Heart right ventricle (tissue), 16 donors: Measurements from ENCODE around the gene EGLN2. TPM values are rescaled to one million over a fixed set of nuclear protein-coding genes. Genes with fewer than 3 reads are reported as not detected.
"Not testable (repeated sequence)": the region's sequence is repeated elsewhere in the genome, so short reads cannot be mapped to it uniquely, and the experiment has no call there.

Experiments
- ATAC-seq, 8 donors: fragments of 200-7000 bp; cut with Tn5 transposase; one replicate each; pipeline ENCODE4 v1.9.1; 2020; ENCODE audit warnings: mild to moderate bottlenecking in 8 of 8, moderate library complexity in 8 of 8, moderate number of reproducible peaks in 1 of 8
- DNase-seq, 2 donors: peaks; one replicate each; pipeline ENCODE4 v3.0.0-alpha.2; 2020
- H3K27ac ChIP-seq, 10 donors: fragments of 200-600 bp; sonication (generic) in 2 of 10; one replicate each; pipeline versions ENCODE4 v1.5.0 to v1.8.0; 2020 to 2022; ENCODE audit warnings: mild to moderate bottlenecking in 3 of 10
- H3K27me3 ChIP-seq, 7 donors: fragments of 200-600 bp; one replicate each; pipeline ENCODE4 v1.8.0; 2021 to 2022; ENCODE audit warnings: mild to moderate bottlenecking in 2 of 7
- H3K36me3 ChIP-seq, 9 donors: fragments of 200-600 bp; sonication (generic) in 1 of 9; one replicate each; pipeline versions ENCODE4 v1.5.0 to v1.8.0; 2020 to 2022; ENCODE audit warnings: mild to moderate bottlenecking in 2 of 9
- H3K4me1 ChIP-seq, 9 donors: fragments of 200-600 bp; sonication (generic) in 1 of 9; one replicate each; pipeline versions ENCODE4 v1.5.0 to v1.8.0; 2020 to 2022; ENCODE audit warnings: mild to moderate bottlenecking in 4 of 9
- H3K4me3 ChIP-seq, 10 donors: fragments of 200-600 bp; sonication (generic) in 2 of 10; one replicate each; pipeline versions ENCODE4 v1.5.0 to v1.8.0; 2020 to 2022; ENCODE audit warnings: mild to moderate bottlenecking in 7 of 10, moderate library complexity in 2 of 10
- H3K9me3 ChIP-seq, 11 donors: fragments of 200-600 bp in 10 of 11; sonication (generic) in 2 of 11; one replicate each; pipeline versions ENCODE4 v1.5.0 to v1.8.0; 2013 to 2022; ENCODE audit warnings: mild to moderate bottlenecking in 2 of 11, control low read depth in 1 of 11, moderate library complexity in 1 of 11
- WGBS, 2 donors: extraction: QIAGEN DNeasy Blood & Tissue Kit; methylation state at CpG; one replicate each; pipeline ENCODE4 v1.1.7; 2013; ENCODE audit warnings: inconsistent platforms in 1 of 2; 5-methylcytosine and 5-hydroxymethylcytosine counted together
- intact Hi-C, 10 donors: fragments of 100-400 bp; cut with DNase I; formaldehyde crosslinking; loops; one replicate each; pipeline versions ENCODE4 v1.11.1 to v1.14.2; 2022
- polyA plus RNA-seq, 2 donors: library from polyadenylated mRNA; stranded (reverse); fragments of 200-250 nt; gene quantifications; one replicate each; pipeline ENCODE4 v1.2.3, GENCODE V29; 2013
- total RNA-seq, 10 donors: library from RNA; stranded (reverse); fragmentation: NEBNext Ultra II Directional in 3 of 10; extraction: Animal tissue kit (Norgen Biotek cat#: 25700) in 3 of 10; gene quantifications; one replicate each; pipeline versions ENCODE4 v1.2.1 to v1.2.4, GENCODE V29; 2021 to 2023
- TF ChIP-seq, protein P1 (sequence below), 9 donors: fragments of 200-600 bp; sonication (generic) in 2 of 9; IDR thresholded peaks; one replicate each; pipeline versions ENCODE4 v1.5.0 to v1.8.0; 2021 to 2022; ENCODE audit warnings: antibody characterized with exemption in 9 of 9, mild to moderate bottlenecking in 5 of 9, moderate library complexity in 1 of 9
- donor health status: Arrhythmogenic right ventricular cardiomyopathy.
- donor health status: ischemic (EF 13 %, LVEDD 7.1; RV severe dilation, severe dysfunction).
- donor health status: healthy with polysubstance abuse.
- donor health status: DM: no; HTN: yes; CAD: no.
- donor health status: DM: no; HTN: no; CAD: no.
- donor health status: ischemic (EF 25% LVEDD 6.9; RV normal size, moderate dysfunction).
- donor health status: ischemic (EF 25% LVEDD 5.7; RV mildly dilated, moderate dysfunction).
- donor health status: healthy.
- donor health status: DM: yes; HTN: yes; CAD: no.
- donor health status: Ischemic cardiomyopathy.
- donor health status: ischemic (EF 35%, LVEDD 5.7; RV mildly dilated, moderate dysfunction).
- donor health status: nonischemic (EF 11% LVEDD 7.7; RV severe dilation, severe dysfunction).
- donor health status: DM: yes; HTN: yes; CAD: no.
- donor health status: PGD.
- donor health status: ischemic (EF 29% LVEDD 5.4; RV normal size, mild dysfunction).
- donor health status: nonischemic (EF 23%, LVEDD 6.1; RV moderate dilation, normal function).

Gene EGLN2
- total and polyA plus RNA-seq, 12 donors: 31.8 to 78.6 (median 46.0) TPM

DNA sequence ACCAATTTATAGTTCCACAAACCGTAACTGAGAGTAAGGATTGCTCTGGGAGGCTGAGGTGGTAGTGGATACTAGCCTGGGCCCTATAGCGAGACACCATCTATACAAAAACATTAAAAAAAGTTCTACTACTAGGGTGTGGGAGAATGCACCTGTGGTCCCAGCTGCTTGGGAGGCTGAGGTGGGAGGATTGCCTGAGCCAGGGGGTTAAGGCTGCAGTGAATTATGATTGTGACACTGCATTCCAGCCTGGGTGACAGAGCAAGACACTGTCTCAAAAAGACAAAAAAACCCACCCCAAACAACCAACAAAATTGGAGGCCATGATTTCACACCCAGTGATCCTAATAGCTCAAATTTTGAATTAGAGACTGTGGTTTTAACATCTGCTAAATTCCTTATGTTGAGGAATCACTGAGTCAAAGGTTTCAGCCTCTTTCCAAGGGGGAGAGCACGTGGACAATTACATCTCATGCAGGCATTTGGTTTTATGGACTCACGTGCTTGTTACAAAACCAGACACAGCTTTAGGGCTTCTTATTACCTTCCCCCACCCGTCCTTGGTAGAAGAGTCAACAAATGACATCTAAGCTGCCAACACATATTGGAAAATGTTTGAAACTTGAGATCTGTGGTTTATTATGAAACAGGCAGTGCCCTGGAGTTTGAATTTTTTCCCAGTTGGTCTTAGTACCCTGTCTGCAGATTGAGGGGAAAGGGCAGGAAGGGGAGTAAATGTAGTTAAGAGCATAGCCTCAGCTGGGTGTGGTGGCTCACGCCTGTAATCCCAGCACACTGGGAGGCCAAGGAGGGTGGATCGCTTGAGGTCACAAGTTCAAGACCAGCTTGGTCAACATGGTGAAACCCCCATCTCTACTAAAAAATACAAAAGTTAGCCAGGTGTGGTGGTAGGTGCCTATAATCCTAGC is 32.8 kb downstream of the EGLN2 start:
- H3K36me3 ChIP-seq: peaks cover 0 to 15% (median 6%) of the 10 kb centered on the region in 9 donors
- 86 to 87% methylated on average over 7 of the region's 7 CpGs for WGBS, 2 donors
- H3K4me1 ChIP-seq: peaks cover 0 to 14% (median 0%) of the 10 kb centered on the region in 9 donors
- H3K4me3 ChIP-seq: no peak overlapping the region
- H3K27ac ChIP-seq: no peak overlapping the region
- TF ChIP-seq, protein P1, sequence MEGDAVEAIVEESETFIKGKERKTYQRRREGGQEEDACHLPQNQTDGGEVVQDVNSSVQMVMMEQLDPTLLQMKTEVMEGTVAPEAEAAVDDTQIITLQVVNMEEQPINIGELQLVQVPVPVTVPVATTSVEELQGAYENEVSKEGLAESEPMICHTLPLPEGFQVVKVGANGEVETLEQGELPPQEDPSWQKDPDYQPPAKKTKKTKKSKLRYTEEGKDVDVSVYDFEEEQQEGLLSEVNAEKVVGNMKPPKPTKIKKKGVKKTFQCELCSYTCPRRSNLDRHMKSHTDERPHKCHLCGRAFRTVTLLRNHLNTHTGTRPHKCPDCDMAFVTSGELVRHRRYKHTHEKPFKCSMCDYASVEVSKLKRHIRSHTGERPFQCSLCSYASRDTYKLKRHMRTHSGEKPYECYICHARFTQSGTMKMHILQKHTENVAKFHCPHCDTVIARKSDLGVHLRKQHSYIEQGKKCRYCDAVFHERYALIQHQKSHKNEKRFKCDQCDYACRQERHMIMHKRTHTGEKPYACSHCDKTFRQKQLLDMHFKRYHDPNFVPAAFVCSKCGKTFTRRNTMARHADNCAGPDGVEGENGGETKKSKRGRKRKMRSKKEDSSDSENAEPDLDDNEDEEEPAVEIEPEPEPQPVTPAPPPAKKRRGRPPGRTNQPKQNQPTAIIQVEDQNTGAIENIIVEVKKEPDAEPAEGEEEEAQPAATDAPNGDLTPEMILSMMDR (IDR thresholded peaks at IDR 0.05): no peak
- no peaks in the 10 kb centered on the region for H3K9me3 ChIP-seq
- intact Hi-C loops: no loop called here
- H3K27me3 ChIP-seq: no peaks in the 10 kb centered on the region
- ATAC-seq: peak in 1 of 8 donors; percentile 42
- no peak for DNase-seq

DNA sequence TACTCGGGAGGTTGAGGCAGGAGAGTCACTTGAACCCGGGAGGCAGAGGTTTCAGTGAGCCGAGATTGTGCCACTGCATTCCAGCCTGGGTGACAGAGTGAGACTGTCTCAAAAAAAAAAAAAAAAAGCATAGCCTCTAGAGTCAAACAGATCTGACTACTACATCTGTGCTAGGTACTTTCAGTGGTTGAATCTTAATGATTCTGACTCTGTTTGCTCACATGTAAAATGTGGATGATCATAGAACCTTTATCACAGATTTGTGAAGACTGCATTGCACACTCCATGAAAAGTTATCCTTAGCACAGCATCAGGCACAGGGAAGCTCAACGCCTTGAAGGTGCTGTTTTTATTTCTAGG is 33.4 kb downstream of the EGLN2 start:
- WGBS, 2 donors: 75 to 79% methylated on average over 4 of the region's 4 CpGs
- not testable (repeated sequence) for ATAC-seq, H3K4me3 ChIP-seq

DNA sequence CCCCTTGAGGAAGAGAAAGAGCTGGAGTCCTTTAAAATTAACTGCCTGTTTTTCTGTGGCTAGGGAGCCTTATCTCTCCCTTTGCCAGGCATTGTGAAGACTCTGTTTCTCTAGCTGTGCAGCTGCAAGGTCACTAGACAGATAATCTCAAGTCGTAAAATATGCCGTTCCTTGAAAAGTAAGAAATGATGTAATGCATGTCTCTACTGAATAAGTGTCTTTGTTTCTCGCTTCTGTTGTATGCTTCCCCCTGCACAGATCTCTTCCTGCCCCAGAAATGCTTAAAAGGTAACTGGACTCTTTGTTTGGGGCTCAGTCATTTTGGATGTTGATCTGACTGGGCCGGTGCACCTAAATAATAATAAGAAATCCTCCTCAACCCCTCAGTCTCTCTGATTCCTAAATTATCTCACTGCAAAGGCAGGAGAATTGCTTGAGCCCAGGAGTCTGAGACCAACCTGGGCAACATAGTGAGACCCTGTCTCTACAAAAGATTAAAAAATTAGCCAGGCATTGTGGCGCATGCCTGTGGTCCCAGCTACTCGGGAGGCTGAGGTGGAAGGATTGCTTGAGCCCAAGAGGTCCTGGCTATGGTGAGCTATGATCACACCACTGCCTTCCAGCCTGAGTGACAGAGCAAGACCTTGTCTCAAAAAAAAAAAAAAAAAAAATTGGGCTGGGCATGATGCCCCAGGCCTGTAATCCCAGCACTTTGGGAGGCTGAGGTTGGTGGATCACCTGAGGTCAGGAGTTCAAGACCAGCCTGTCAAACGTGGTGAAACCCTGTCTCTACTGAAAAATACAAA is 34.9 kb downstream of the EGLN2 start:
- H3K4me3 ChIP-seq, H3K9me3 ChIP-seq, H3K27me3 ChIP-seq, DNase-seq, H3K36me3 ChIP-seq, intact Hi-C loops: not testable (repeated sequence)
- peak overlapping the region in 1 of 10 donors; percentile 16 for H3K27ac ChIP-seq
- H3K4me1 ChIP-seq: peaks cover 0 to 14% (median 0%) of the 10 kb centered on the region in 9 donors
- WGBS, 2 donors: 53 to 59% methylated on average over 7 of the region's 7 CpGs
- peak in 2 of 8 donors; percentile 8 to 52 for ATAC-seq

More for the DNA sequence above, 33.4 kb downstream of the EGLN2 start:
- DNase-seq, H3K27me3 ChIP-seq, H3K9me3 ChIP-seq, H3K27ac ChIP-seq, H3K36me3 ChIP-seq, intact Hi-C loops: not testable (repeated sequence)
- H3K4me1 ChIP-seq: peaks cover 0 to 14% (median 0%) of the 10 kb centered on the region in 9 donors

DNA sequence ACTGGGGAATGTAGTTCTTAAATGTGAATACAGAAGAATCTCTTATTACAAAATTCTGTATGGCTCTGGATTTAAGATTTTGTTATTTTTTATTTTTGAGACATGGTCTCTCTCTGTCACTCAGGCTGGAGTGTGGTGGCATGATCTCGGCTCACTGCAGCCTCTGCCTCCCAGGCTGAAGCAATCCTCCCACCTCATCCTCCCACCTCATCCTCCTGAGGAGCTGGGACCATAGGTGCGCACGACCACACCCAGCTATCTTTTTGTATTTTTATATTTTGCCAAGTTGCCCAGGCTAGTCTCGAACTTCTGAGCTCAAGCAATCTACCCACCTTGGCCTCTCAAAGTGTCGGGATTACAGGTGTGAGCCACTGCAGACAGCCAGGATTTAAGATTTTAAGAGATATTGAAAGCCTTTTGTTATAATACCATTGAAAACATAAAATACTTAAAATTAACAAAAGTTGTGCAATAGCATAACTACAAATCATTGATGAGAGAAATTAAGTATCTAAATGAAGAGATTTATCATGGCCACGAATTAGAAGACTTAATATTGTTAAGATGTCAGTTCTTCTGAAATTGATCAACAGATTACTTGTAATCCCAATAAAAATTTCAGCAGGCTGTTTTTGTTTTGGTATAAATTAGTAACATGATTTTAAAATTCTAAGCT is 37.9 kb downstream of the EGLN2 start:
- DNase-seq (no peak), ATAC-seq (no peak)
- Histone ChIP-seq H3K36me3 (no peaks in the 10 kb centered on the region), H3K9me3 (no peaks in the 10 kb centered on the region), H3K27me3 (no peaks in the 10 kb centered on the region), H3K4me3 (no peak overlapping the region), H3K27ac (no peak overlapping the region), H3K4me1 (peaks cover 0 to 10% (median 0%) of the 10 kb centered on the region in 9 donors)
- TF ChIP-seq, protein P1 (IDR thresholded peaks at IDR 0.05): no peak
- 87% methylated on average over 6 of the region's 6 CpGs for WGBS, 2 donors
- intact Hi-C loops: no loop called here

DNA sequence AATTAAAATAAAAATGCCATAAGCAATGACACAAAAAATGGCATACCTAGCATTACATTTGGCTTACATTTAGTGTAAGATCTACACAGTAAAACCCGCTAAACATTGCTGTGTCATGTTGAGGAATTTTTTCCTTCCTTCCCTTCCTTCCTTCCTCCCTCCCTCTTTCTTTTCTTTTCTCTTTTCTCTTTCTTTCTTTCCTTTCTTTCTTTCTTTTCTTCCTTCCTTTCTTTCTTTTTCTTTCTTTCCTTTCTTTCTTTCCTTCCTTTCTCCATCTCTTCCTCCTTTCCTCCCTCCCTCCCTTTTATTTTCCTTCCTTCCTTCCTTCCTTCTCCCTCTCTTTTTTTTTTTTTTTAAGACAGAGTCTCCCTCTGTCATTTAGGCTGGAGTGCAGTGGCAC is 39.5 kb downstream of the EGLN2 start:
- H3K36me3 ChIP-seq, H3K9me3 ChIP-seq, H3K4me1 ChIP-seq, H3K4me3 ChIP-seq, H3K27ac ChIP-seq, intact Hi-C loops, H3K27me3 ChIP-seq, DNase-seq, ATAC-seq: not testable (repeated sequence)
- 70 to 74% methylated on average over 1 of the region's 1 CpG for WGBS, 2 donors

DNA sequence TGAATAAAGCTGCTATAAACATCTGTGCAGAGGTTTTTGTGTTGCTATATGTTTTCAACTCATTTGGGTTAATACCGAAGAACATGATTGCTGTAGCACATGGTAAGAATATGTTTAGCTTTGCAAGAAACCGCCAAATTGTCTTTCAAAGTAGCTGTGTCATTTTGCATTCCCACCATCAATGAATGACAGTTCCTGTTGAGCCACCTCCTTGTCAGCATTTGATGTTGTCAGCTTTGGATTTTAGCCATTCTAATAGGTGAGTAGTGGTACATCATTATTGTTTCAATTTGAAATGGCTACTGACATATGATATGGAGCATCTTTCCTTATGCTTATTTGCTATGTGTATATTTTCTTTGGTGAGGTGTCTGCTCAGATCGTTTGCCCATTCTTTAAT is 43.0 kb downstream of the EGLN2 start:
- DNase-seq, intact Hi-C loops, H3K4me1 ChIP-seq, ATAC-seq, H3K4me3 ChIP-seq, H3K36me3 ChIP-seq, H3K27ac ChIP-seq, H3K9me3 ChIP-seq: not testable (repeated sequence)
- 94 to 96% methylated on average over 3 of the region's 3 CpGs for WGBS, 2 donors
- peaks cover 0 to 17% (median 0%) of the 10 kb centered on the region in 7 donors for H3K27me3 ChIP-seq

DNA sequence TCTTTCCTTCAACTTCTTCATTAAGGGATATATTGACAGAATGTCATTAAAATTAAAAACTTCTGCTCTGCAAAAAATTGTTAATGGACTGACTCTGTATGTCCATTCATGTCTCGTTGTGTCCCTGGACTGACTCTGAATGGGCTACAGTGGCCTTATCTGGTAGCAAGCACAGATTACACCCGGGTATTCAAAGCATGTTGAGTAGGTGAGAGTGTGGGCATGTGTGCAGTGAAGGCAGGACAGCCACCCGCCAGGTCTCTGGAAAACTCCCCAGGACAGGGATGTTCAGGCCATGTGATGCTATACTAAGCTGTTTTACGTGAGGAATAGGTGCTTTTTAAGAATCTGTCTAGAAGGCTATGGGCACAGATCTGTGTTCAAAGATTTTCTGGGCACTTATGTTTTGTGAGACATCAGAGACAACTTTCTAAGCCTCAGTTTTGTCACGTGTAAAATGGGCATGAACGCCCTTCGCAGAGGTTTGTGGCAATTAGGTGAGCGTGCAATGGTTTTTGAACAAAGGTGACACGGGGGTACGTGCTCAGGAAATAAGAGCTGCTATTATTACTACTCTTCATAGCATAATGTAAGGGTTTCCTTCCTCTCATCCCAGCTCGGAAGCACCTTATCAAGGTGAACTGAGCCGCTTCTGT is 44.1 kb downstream of the EGLN2 start:
- ATAC-seq, H3K9me3 ChIP-seq, H3K36me3 ChIP-seq, intact Hi-C loops, H3K4me1 ChIP-seq, DNase-seq: not testable (repeated sequence)
- Histone ChIP-seq H3K27me3 (peaks cover 0 to 28% (median 6%) of the 10 kb centered on the region in 7 donors), H3K27ac (peak overlapping the region in 1 of 10 donors; percentile 21), H3K4me3 (peak overlapping the region in 5 of 10 donors; percentile 7 to 31 (median 18))
- 36 to 38% methylated on average over 9 of the region's 12 CpGs for WGBS, 2 donors

DNA sequence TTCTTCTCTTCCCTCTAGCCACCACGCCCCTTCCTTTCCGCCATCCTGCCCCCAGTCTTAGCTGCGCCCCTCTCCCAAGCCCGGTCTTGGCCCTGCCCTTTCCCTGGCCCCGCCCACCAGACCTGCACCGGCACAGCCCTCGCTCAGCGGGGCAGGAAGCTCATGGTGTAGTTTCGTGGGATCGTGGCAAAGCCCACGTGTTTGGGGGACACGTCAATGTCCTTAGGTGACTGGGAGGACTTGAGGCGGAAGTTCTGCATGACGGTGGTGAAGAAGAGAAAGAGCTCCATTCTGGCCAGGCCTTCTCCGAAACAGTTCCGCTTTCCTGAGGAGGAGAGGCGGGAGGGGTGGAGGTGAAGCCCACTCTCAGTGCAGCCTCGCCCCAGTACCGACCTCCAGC is 44.7 kb downstream of the EGLN2 start:
- H3K36me3 ChIP-seq, H3K9me3 ChIP-seq, intact Hi-C loops, DNase-seq, H3K4me1 ChIP-seq: not testable (repeated sequence)
- 4% methylated on average over 14 to 16 of the region's 19 CpGs for WGBS, 2 donors
- H3K27ac ChIP-seq: peak overlapping the region in 1 of 10 donors; percentile 21
- H3K27me3 ChIP-seq: peaks cover 0 to 34% (median 10%) of the 10 kb centered on the region in 7 donors
- peak; percentile 41 to 76 (median 66) for ATAC-seq
- peak overlapping the region in 5 of 10 donors; percentile 7 to 31 (median 18) for H3K4me3 ChIP-seq
